ENCODE data around the gene CATSPERB.

DNA sequence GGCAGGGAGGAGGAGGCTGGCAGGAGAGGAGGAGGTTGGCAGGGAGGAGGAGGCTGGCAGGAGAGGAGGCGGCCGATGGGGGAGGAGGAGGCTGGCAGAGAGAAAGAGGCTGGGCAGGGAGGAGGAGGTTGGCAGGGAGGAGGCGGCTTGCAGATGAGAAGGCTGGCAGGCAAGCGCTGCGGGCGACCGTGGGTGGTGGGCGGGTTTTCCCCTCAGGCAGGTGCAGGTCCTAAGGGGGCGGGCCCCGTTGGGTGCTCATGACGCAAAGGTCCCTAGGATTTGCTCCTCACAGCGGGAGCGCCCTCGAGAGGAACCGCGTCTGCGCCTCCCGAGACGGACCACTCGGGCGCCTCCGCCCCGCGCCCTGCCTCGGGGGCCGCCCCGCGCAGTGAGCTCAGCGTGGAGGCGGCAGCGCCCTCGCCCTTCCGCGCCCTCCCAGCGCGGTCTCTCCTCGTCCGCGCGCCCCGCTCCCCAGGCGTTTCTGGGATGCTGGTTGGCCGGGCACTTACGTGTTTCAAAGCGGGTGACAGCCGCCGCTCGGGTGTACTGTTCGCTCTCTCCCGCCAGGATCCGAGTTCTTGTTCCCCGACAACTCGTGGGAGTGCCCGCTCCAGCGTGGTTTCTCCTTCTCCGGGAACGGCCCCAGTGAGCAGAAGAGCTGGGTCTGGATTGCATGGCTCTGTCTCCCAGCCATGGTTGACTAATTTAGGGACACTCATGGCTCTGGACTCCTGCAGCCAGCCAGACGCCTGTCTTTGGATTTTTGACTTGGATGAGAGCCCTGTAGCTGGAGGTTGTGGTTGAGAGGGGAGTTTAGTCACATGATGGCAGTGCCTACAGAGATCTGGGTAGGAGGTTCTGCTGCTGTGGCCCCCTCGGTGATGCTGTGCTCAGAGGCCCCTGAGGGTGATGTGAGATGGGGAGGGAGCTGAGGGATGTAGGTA is 157.7 kb downstream of the CATSPERB start:
- TF ChIP-seq JUND (IDR thresholded peaks at IDR 0.05; ENCODE audit: low read length) (no peak), SP2 (IDR thresholded peaks at IDR 0.05; ENCODE audit: low read length) (no peak), POLR2A (IDR thresholded peaks at IDR 0.05; ENCODE audit: control extremely low read depth in 1 of 2, low read depth in 2 of 2, low read length in 2 of 2) (no peak), JUN (IDR thresholded peaks at IDR 0.05; ENCODE audit: low read depth, low read length) (no peak), RAD21 (IDR thresholded peaks at IDR 0.05 in 1 of 2, conservative IDR thresholded peaks at IDR 0.05 in 1 of 2; ENCODE audit: low read depth in 2 of 2, low read length in 2 of 2) (no peak), FOSL1 (IDR thresholded peaks at IDR 0.05; ENCODE audit: insufficient read depth, low read depth, low read length) (no peak), POLR2AphosphoS5 (IDR thresholded peaks at IDR 0.05; ENCODE audit: low read depth, low read length) (no peak), TEAD4 (IDR thresholded peaks at IDR 0.05; ENCODE audit: low read depth, low read length) (no peak), SP1 (IDR thresholded peaks at IDR 0.05; ENCODE audit: low read depth, low read length) (no peak), SIX5 (IDR thresholded peaks at IDR 0.05; ENCODE audit: low read depth, low read length) (no peak), CHD2 (IDR thresholded peaks at IDR 0.05; ENCODE audit: low read length) (no peak)
- TF ChIP-seq, protein P1, sequence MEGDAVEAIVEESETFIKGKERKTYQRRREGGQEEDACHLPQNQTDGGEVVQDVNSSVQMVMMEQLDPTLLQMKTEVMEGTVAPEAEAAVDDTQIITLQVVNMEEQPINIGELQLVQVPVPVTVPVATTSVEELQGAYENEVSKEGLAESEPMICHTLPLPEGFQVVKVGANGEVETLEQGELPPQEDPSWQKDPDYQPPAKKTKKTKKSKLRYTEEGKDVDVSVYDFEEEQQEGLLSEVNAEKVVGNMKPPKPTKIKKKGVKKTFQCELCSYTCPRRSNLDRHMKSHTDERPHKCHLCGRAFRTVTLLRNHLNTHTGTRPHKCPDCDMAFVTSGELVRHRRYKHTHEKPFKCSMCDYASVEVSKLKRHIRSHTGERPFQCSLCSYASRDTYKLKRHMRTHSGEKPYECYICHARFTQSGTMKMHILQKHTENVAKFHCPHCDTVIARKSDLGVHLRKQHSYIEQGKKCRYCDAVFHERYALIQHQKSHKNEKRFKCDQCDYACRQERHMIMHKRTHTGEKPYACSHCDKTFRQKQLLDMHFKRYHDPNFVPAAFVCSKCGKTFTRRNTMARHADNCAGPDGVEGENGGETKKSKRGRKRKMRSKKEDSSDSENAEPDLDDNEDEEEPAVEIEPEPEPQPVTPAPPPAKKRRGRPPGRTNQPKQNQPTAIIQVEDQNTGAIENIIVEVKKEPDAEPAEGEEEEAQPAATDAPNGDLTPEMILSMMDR (IDR thresholded peaks at IDR 0.05; ENCODE audit: control extremely low read depth in 1 of 3, insufficient read depth in 1 of 3, low read depth in 1 of 3, low read length in 3 of 3) = no peak
- TF ChIP-seq, protein P2, sequence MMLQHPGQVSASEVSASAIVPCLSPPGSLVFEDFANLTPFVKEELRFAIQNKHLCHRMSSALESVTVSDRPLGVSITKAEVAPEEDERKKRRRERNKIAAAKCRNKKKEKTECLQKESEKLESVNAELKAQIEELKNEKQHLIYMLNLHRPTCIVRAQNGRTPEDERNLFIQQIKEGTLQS (IDR thresholded peaks at IDR 0.05; ENCODE audit: insufficient read depth, low read depth, low read length) = no peak
- TF ChIP-seq, protein P3, sequence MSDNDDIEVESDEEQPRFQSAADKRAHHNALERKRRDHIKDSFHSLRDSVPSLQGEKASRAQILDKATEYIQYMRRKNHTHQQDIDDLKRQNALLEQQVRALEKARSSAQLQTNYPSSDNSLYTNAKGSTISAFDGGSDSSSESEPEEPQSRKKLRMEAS (IDR thresholded peaks at IDR 0.05) = no peak

All from H1 (cell line).